GM21786 (cell line): ENCODE measurements around the gene CERT1.
A peak's percentile ranks its signal among the peaks of the same experiment; 100 is the strongest.
"Not testable (repeated sequence)": the region's sequence is repeated elsewhere in the genome, so short reads cannot be mapped to it uniquely, and the experiment has no call there.

ENCODE experiments used
- ATAC-seq: cut with Tn5 transposase; IDR thresholded peaks from one replicate; pipeline ENCODE4 v1.9.1; 2021; ENCODE audit not compliant: unreplicated experiment

The CERT1 gene

GRCh38 chr5:75356719-75357118, 154.7 kb downstream of the CERT1 start:
- no peak for ATAC-seq

GRCh38 chr5:75355236-75355635, 156.2 kb downstream of the CERT1 start:
- ATAC-seq, result no peak

GRCh38 chr5:75351139-75351926, 160.1 kb downstream of the CERT1 start:
- ATAC-seq, result no peak

GRCh38 chr5:75349663-75350062, 161.8 kb downstream of the CERT1 start:
- ATAC-seq, result no peak

GRCh38 chr5:75348241-75348640, 163.2 kb downstream of the CERT1 start:
- no peak for ATAC-seq

- no peak for ATAC-seq
Measured at GRCh38 chr5:75342836-75343235, 168.6 kb downstream of the CERT1 start.

- no peak for ATAC-seq
Measured at GRCh38 chr5:75341934-75342333, 169.5 kb downstream of the CERT1 start.

GRCh38 chr5:75340714-75341478, 170.5 kb downstream of the CERT1 start:
- ATAC-seq, result no peak

GRCh38 chr5:75338408-75338807, 173.0 kb downstream of the CERT1 start:
- ATAC-seq, result no peak

- no peak for ATAC-seq
Measured at GRCh38 chr5:75337366-75338021, 173.9 kb downstream of the CERT1 start.

- ATAC-seq, result peak; percentile 99
Measured at GRCh38 chr5:75336615-75337336, 174.7 kb downstream of the CERT1 start, which contains the start of gene HMGCR. Gene HMGCR, plus strand, starts transcription at chr5:75337220. Its CDS starts 5,386 bp downstream, at chr5:75342606.

- no peak for ATAC-seq
Measured at GRCh38 chr5:75335952-75336614, 175.3 kb downstream of the CERT1 start.

GRCh38 chr5:75335486-75335885, 175.9 kb downstream of the CERT1 start:
- no peak for ATAC-seq

GRCh38 chr5:75334413-75334812, 177.0 kb downstream of the CERT1 start:
- not testable (repeated sequence) for ATAC-seq

GRCh38 chr5:75333759-75334158, 177.7 kb downstream of the CERT1 start:
- not testable (repeated sequence) for ATAC-seq

- no peak for ATAC-seq
Measured at GRCh38 chr5:75331095-75332090, 180.0 kb downstream of the CERT1 start.

- no peak for ATAC-seq
Measured at GRCh38 chr5:75330404-75330803, 181.0 kb downstream of the CERT1 start.
